Smooth muscle cell (in vitro differentiated cells): ENCODE data around the gene KRT39. TPM values are rescaled to one million over a fixed set of nuclear protein-coding genes. Genes with fewer than 3 reads are reported as not detected.

Source experiments
- DNase-seq: peaks from one replicate; lab custom pipeline; 2025; ENCODE audit not compliant: unreplicated experiment; lab: John Stamatoyannopoulos, UW
- H2AFZ ChIP-seq: fragments of 200-600 bp; sonication (generic); 2 replicates; pipeline ENCODE4 v1.6.0; 2016; ENCODE audit warnings: antibody characterized with exemption, low read depth, mild to moderate bottlenecking
- H3F3A ChIP-seq: fragments of 200-600 bp; sonication (generic); 2 replicates; pipeline ENCODE4 v1.6.0; 2017; ENCODE audit warnings: antibody characterized with exemption, low read depth
- H3K27ac ChIP-seq: fragments of 200-600 bp; sonication (generic); 2 replicates; pipeline ENCODE4 v1.5.1; 2016; ENCODE audit warnings: low read depth, mild to moderate bottlenecking
- H3K27me3 ChIP-seq: fragments of 200-600 bp; sonication (generic); 2 replicates; pipeline ENCODE4 v1.6.1; 2016; ENCODE audit warnings: low read depth, mild to moderate bottlenecking
- H3K36me3 ChIP-seq: fragments of 200-600 bp; sonication (generic); 2 replicates; pipeline ENCODE4 v1.5.1; 2016; ENCODE audit warnings: low read depth
- H3K4me1 ChIP-seq: fragments of 200-600 bp; sonication (generic); 2 replicates; pipeline ENCODE4 v1.5.1; 2016; ENCODE audit warnings: low read depth
- H3K4me2 ChIP-seq: fragments of 200-600 bp; sonication (generic); 2 replicates; pipeline ENCODE4 v1.6.0; 2016; ENCODE audit warnings: mild to moderate bottlenecking
- H3K4me3 ChIP-seq: fragments of 200-600 bp; sonication (generic); 2 replicates; pipeline ENCODE4 v1.5.1; 2016; ENCODE audit warnings: mild to moderate bottlenecking
- H3K79me2 ChIP-seq: fragments of 200-600 bp; sonication (generic); 2 replicates; pipeline ENCODE4 v1.6.0; 2016; ENCODE audit warnings: low read depth, mild to moderate bottlenecking
- H3K9ac ChIP-seq: fragments of 200-600 bp; sonication (generic); 2 replicates; pipeline ENCODE4 v1.6.0; 2016; ENCODE audit warnings: low read depth
- H3K9me3 ChIP-seq: fragments of 200-600 bp; sonication (generic); replicated peaks from 2 replicates; pipeline ENCODE4 v1.5.1; 2016; ENCODE audit warnings: low read depth
- H4K20me1 ChIP-seq: fragments of 200-600 bp; sonication (generic); 2 replicates; pipeline ENCODE4 v1.6.0; 2016; ENCODE audit warnings: low read depth
- WGBS: methylation state at CpG from one replicate; pipeline ENCODE4 v1.1.7; 2016; ENCODE audit warnings: low lambda C conversion rate; 5-methylcytosine and 5-hydroxymethylcytosine counted together
- polyA plus RNA-seq: library from polyadenylated mRNA; unstranded; fragments of >200 nt; fragmentation: Nextera tagmentation; extraction: Ambion mirVana; gene quantifications from 2 replicates; pipeline ENCODE4 v1.2.1, GENCODE V29; 2016
- total RNA-seq: library from RNA; depleted of rRNA; stranded (reverse); fragments of >200 nt; gene quantifications from 2 replicates; pipeline ENCODE4 v1.2.3, GENCODE V29; 2014
- TF ChIP-seq, protein P1 (sequence below): fragments of 200-600 bp; sonication (generic); IDR thresholded peaks from 2 replicates; pipeline ENCODE4 v1.5.1; 2017; ENCODE audit warnings: borderline replicate concordance, mild to moderate bottlenecking, antibody characterized with exemption; ENCODE audit not compliant: insufficient read depth, poor library complexity, severe bottlenecking

Gene KRT39
- total and polyA plus RNA-seq, 2 experiments from 2014 or later, result not detected

DNA sequence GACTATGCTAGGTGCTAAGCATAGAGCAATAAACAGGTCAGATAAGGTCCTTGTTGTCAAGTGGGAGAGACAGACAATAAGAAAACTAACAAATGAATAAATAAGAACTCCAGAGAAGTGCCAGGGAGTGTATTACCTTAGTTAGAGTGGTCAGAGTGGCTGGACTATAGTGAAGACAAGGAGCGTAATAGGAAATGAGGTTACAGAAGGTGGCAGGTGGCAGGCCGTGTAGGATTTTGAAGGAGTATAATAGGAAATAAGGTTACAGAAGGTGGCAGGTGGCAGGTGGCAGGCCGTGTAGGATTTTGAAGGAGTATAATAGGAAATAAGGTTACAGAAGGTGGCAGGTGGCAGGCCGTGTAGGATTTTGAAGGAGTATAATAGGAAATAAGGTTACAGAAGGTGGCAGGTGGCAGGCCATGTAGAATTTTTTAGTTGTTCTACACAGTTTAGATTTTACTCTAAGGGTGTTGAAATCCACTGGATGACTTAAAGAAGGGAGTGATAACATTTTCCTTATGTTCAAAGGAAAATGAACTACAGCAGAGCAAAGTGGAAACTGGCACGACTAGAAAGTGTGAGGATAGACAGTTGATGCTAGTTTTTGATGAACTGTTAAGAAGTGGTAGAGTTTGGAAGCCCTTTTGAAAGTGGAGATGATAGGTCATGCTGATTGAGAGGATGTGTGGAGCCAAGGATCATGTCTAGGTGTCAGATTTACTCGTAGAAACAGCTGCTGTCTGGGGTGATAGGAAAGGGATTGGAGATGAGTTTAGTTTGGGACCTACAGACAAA is 45.8 kb upstream of the KRT39 start:
- Histone ChIP-seq H3K9me3 (no peaks in the 10 kb centered on the region), H4K20me1 (no peaks in the 10 kb centered on the region), H3K4me1 (peaks cover 5% of the 10 kb centered on the region), H3K4me3 (no peak overlapping the region), H3K9ac (no peak overlapping the region), H2AFZ (no peak overlapping the region), H3K36me3 (no peaks in the 10 kb centered on the region), H3K27me3 (no peaks in the 10 kb centered on the region), H3F3A (no peaks in the 10 kb centered on the region), H3K27ac (no peak overlapping the region), H3K79me2 (no peaks in the 10 kb centered on the region), H3K4me2 (no peak overlapping the region)
- DNase-seq, result no peak
- WGBS, result 84% methylated on average over 6 of the region's 6 CpGs
- TF ChIP-seq, protein P1, sequence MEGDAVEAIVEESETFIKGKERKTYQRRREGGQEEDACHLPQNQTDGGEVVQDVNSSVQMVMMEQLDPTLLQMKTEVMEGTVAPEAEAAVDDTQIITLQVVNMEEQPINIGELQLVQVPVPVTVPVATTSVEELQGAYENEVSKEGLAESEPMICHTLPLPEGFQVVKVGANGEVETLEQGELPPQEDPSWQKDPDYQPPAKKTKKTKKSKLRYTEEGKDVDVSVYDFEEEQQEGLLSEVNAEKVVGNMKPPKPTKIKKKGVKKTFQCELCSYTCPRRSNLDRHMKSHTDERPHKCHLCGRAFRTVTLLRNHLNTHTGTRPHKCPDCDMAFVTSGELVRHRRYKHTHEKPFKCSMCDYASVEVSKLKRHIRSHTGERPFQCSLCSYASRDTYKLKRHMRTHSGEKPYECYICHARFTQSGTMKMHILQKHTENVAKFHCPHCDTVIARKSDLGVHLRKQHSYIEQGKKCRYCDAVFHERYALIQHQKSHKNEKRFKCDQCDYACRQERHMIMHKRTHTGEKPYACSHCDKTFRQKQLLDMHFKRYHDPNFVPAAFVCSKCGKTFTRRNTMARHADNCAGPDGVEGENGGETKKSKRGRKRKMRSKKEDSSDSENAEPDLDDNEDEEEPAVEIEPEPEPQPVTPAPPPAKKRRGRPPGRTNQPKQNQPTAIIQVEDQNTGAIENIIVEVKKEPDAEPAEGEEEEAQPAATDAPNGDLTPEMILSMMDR, result no peak

DNA sequence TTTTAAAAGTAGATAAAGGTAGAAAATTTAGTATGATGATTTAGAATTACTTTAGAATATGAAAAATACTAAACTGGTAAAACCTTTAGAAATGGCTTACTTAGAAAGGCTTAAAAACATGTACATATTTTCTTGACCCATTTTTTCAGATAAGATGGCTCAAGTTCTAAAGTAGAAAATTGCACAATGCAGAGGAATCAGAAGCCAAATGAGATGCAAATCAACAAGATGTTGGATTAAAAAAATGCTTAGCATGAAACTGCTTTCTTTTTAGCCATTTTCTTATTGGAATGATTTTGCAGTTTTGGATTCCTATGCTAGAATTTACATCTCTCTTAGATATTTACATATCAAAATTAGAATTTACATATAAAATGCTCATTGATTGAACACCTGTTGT is 43.7 kb upstream of the KRT39 start:
- Histone ChIP-seq H4K20me1 (no peaks in the 10 kb centered on the region), H3K4me2 (no peak overlapping the region), H3K9ac (no peak overlapping the region), H3F3A (no peaks in the 10 kb centered on the region), H3K4me1 (peaks cover 5% of the 10 kb centered on the region), H3K27me3 (no peaks in the 10 kb centered on the region), H2AFZ (no peak overlapping the region), H3K27ac (no peak overlapping the region), H3K4me3 (no peak overlapping the region), H3K79me2 (no peaks in the 10 kb centered on the region), H3K9me3 (no peaks in the 10 kb centered on the region), H3K36me3 (no peaks in the 10 kb centered on the region)
- DNase-seq, result no peak
- TF ChIP-seq, protein P1, result no peak

DNA sequence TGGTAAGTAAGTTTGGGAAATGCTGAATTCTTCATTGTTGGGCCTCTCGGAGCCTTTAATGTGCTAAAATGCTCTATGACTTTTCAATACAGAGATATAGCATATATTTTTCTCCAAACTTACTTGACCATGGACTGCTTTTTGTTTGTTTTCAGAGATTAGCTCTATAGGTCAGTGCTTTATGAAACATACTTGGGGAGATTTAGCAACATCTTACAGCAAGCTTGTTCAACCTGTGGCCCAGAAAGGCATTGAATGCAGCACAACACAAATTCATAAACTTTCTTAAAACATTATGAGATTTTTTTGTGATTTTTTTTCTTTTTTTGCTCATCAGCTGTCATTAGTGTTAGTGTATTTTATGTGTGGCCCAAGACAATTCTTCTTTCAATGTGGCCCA is 43.2 kb upstream of the KRT39 start:
- TF ChIP-seq, protein P1, result no peak
- Histone ChIP-seq H4K20me1 (no peaks in the 10 kb centered on the region), H3K9me3 (no peaks in the 10 kb centered on the region), H3K79me2 (no peaks in the 10 kb centered on the region), H3K36me3 (no peaks in the 10 kb centered on the region), H3K4me1 (peaks cover 5% of the 10 kb centered on the region), H3K27me3 (no peaks in the 10 kb centered on the region), H2AFZ (no peak overlapping the region), H3F3A (no peaks in the 10 kb centered on the region), H3K9ac (no peak overlapping the region), H3K4me2 (no peak overlapping the region), H3K27ac (no peak overlapping the region), H3K4me3 (no peak overlapping the region)
- WGBS, result 84% methylated on average over 1 of the region's 1 CpG
- no peak for DNase-seq

DNA sequence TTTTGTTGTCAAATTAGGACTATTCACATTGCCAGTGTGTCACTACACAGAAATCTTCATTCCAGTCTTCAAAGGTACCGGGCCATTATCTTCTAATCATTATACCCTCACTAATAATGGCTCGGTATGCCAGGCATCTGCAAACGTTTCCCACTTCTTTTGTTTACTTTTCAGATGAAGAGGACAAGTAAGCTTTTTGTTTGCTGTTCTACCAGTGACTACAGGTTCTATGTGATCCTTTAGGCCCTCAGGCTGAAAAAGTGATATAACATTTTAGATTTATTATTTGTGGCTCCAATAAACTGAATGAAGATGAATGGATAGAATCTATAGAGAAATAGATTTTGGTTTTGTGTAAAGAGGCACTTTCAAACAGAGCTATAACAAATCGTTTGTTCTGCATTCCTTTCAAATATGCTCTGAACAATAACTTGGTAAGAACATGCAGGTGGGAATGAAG is 42.6 kb upstream of the KRT39 start:
- no peak for DNase-seq
- H3K9ac ChIP-seq, result no peak overlapping the region
- no peaks in the 10 kb centered on the region for H3K9me3 ChIP-seq
- no peak overlapping the region for H3K4me3 ChIP-seq
- H2AFZ ChIP-seq, result no peak overlapping the region
- TF ChIP-seq, protein P1, result no peak
- no peaks in the 10 kb centered on the region for H3K36me3 ChIP-seq
- H3K27me3 ChIP-seq, result peaks cover 2% of the 10 kb centered on the region
- WGBS, result 37% methylated on average over 4 of the region's 4 CpGs
- H3K4me2 ChIP-seq, result no peak overlapping the region
- H3F3A ChIP-seq, result no peaks in the 10 kb centered on the region
- H4K20me1 ChIP-seq, result no peaks in the 10 kb centered on the region
- no peaks in the 10 kb centered on the region for H3K79me2 ChIP-seq
- no peak overlapping the region for H3K27ac ChIP-seq
- H3K4me1 ChIP-seq, result peaks cover 5% of the 10 kb centered on the region
